GM23248 (cell line): ENCODE measurements around the gene FBLN2. TPM values are rescaled to one million over a fixed set of nuclear protein-coding genes. Genes with fewer than 3 reads are reported as not detected.

Experiments
- DNase-seq: peaks from one replicate; pipeline ENCODE4 v3.0.0-alpha.2; 2015
- H2AFZ ChIP-seq: fragments of 200-600 bp; sonication (generic); 2 replicates; pipeline ENCODE4 v1.6.1; 2016; ENCODE audit warnings: antibody characterized with exemption
- H3F3A ChIP-seq: fragments of 200-600 bp; sonication (generic); 2 replicates; pipeline ENCODE4 v1.6.1; 2016; ENCODE audit warnings: mild to moderate bottlenecking, antibody characterized with exemption, mixed run types; ENCODE audit not compliant: insufficient read depth
- H3K27ac ChIP-seq: fragments of 200-600 bp; sonication (generic); 2 replicates; pipeline ENCODE4 v1.5.1; 2016; ENCODE audit warnings: mild to moderate bottlenecking
- H3K27me3 ChIP-seq: fragments of 200-600 bp; sonication (generic); replicated peaks from 2 replicates; pipeline ENCODE4 v1.6.1; 2016; ENCODE audit warnings: mild to moderate bottlenecking; ENCODE audit not compliant: insufficient read depth
- H3K36me3 ChIP-seq: fragments of 200-600 bp; sonication (generic); 2 replicates; pipeline ENCODE4 v1.6.1; 2016; ENCODE audit warnings: low read depth, mild to moderate bottlenecking
- H3K4me1 ChIP-seq: fragments of 200-600 bp; sonication (generic); 2 replicates; pipeline ENCODE4 v1.6.1; 2016; ENCODE audit warnings: mild to moderate bottlenecking; ENCODE audit not compliant: insufficient read depth
- H3K4me2 ChIP-seq: fragments of 200-600 bp; sonication (generic); one replicate; pipeline ENCODE4 v1.6.1; 2016; ENCODE audit warnings: mild to moderate bottlenecking; ENCODE audit not compliant: unreplicated experiment
- H3K4me3 ChIP-seq: fragments of 200-600 bp; sonication (generic); 2 replicates; pipeline ENCODE4 v1.5.1; 2016; ENCODE audit warnings: mild to moderate bottlenecking
- H3K79me2 ChIP-seq: fragments of 200-600 bp; sonication (generic); 2 replicates; pipeline ENCODE4 v1.6.1; 2016; ENCODE audit warnings: mild to moderate bottlenecking; ENCODE audit not compliant: insufficient read depth
- H3K9ac ChIP-seq: fragments of 200-600 bp; sonication (generic); 2 replicates; pipeline ENCODE4 v1.6.1; 2016; ENCODE audit warnings: mild to moderate bottlenecking
- H3K9me2 ChIP-seq: fragments of 200-600 bp; sonication (generic); 2 replicates; pipeline ENCODE4 v1.6.1; 2016; ENCODE audit warnings: mixed run types, mild to moderate bottlenecking, moderate library complexity; ENCODE audit not compliant: insufficient read depth
- H3K9me3 ChIP-seq: fragments of 200-600 bp; sonication (generic); one replicate; pipeline ENCODE4 v1.6.1; 2017; ENCODE audit warnings: low read depth
- H4K20me1 ChIP-seq: fragments of 200-600 bp; sonication (generic); 2 replicates; pipeline ENCODE4 v1.6.0; 2016; ENCODE audit not compliant: insufficient read depth
- EZH2 ChIP-seq: fragments of 200-600 bp; sonication (generic); IDR thresholded peaks from 2 replicates; pipeline ENCODE4 v1.6.1; 2018; ENCODE audit warnings: antibody characterized with exemption, mild to moderate bottlenecking; ENCODE audit not compliant: insufficient read depth, poor library complexity, severe bottlenecking
- EZH2phosphoT487 ChIP-seq: fragments of 200-600 bp; sonication (generic); IDR thresholded peaks from 2 replicates; pipeline ENCODE4 v1.6.1; 2018; ENCODE audit warnings: antibody characterized with exemption, moderate library complexity, mild to moderate bottlenecking, low read depth; ENCODE audit not compliant: insufficient read depth
- WGBS, 2 experiments: methylation state at CpG; one replicate each; pipeline ENCODE4 v1.1.6; 2015 to 2017; ENCODE audit warnings: low lambda C conversion rate in 2 of 2, low coverage in 1 of 2; ENCODE audit errors: missing lambda C conversion rate in 2 of 2; 5-methylcytosine and 5-hydroxymethylcytosine counted together
- in situ Hi-C: fragments of 300-500 bp; cut with MboI; formaldehyde crosslinking; loops from 2 replicates; pipeline ENCODE4 v1.15.0; 2020
- polyA plus RNA-seq: library from polyadenylated mRNA; unstranded; fragments of >200 nt; fragmentation: Nextera tagmentation; extraction: Ambion mirVana; gene quantifications from 2 replicates; pipeline ENCODE4 v1.2.1, GENCODE V29; 2016
- total RNA-seq: library from RNA; depleted of rRNA; stranded (reverse); fragments of >200 nt; shearing (Covaris generic); gene quantifications from 2 replicates; pipeline ENCODE4 v1.2.3, GENCODE V29; 2014

The FBLN2 gene
- total and polyA plus RNA-seq, 2 experiments from 2014 or later: 447 to 636 TPM

DNA sequence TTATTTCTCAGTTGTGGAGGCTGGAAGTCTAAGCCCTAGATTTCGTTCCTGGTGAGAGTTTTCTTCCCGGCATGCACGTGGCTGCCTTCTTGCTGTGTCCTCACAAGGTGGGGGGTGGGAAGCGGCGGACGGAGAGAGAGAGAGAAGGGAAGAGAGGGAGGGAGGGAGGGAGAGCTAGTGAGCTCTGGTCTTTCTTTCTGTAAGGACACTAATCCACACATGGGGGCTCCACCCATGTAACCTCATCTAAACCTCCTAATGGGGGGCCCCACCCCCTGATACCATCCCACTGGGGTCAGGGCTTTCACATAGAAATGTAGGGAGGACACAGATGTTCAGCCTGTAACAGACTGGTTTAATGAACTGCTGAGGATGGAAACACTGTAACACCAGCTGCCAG, 7.3 kb downstream of the FBLN2 start:
- Histone ChIP-seq H3K27ac (no peak overlapping the region), H3K4me3 (no peak overlapping the region), H3K9ac (no peak overlapping the region), H3K4me2 (no peak overlapping the region), H3F3A (peaks cover 10% of the 10 kb centered on the region; the same call in 1 of the 2 replicates), H3K4me1 (peaks cover 29% of the 10 kb centered on the region), H3K9me2 (no peaks in the 10 kb centered on the region), H4K20me1 (no peaks in the 10 kb centered on the region), H3K27me3 (no peaks in the 10 kb centered on the region), H3K79me2 (peaks cover 95% of the 10 kb centered on the region), H3K9me3 (no peaks in the 10 kb centered on the region), H2AFZ (no peak overlapping the region), H3K36me3 (no peaks in the 10 kb centered on the region)
- in situ Hi-C loops: no loop called here
- 23 to 51% methylated on average over 3 to 6 of the region's 6 CpGs for WGBS, 2 experiments
- TF ChIP-seq EZH2 (no peak), EZH2phosphoT487 (no peak)
- DNase-seq: no peak

DNA sequence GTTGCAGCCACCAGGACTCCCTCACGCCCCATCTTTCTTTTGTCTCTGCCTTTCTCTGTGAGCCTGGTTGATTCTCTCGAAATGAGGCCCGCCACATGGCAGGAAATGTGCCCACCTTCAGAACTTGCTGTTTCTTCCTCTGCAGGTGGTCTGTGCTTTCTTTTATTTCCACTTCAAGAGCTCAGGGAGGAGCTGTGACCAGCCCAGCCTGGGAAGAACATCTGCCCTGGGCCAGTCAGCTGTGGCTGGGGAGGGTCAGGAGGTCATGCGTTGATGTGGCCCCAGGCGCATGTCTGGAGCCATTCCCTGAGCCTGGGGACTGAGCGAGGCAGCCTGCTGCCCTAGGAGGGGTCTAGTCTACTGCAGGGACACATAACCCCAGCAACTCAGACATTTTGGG, 8.0 kb downstream of the FBLN2 start:
- no peak overlapping the region for H3K27ac ChIP-seq
- H3K9me2 ChIP-seq: no peaks in the 10 kb centered on the region
- no peaks in the 10 kb centered on the region for H3K36me3 ChIP-seq
- peaks cover 10% of the 10 kb centered on the region; the same call in 1 of the 2 replicates for H3F3A ChIP-seq
- no peak overlapping the region for H2AFZ ChIP-seq
- TF ChIP-seq EZH2phosphoT487 (no peak), EZH2 (no peak)
- no peak overlapping the region for H3K4me3 ChIP-seq
- H3K27me3 ChIP-seq: no peaks in the 10 kb centered on the region
- peaks cover 28% of the 10 kb centered on the region for H3K4me1 ChIP-seq
- no peak for DNase-seq
- H3K9me3 ChIP-seq: no peaks in the 10 kb centered on the region
- H3K79me2 ChIP-seq: peaks cover 95% of the 10 kb centered on the region
- in situ Hi-C loops: no loop called here
- WGBS, 2 experiments: 96 to 100% methylated on average over 6 of the region's 6 CpGs
- H4K20me1 ChIP-seq: no peaks in the 10 kb centered on the region
- H3K4me2 ChIP-seq: no peak overlapping the region
- H3K9ac ChIP-seq: no peak overlapping the region

DNA sequence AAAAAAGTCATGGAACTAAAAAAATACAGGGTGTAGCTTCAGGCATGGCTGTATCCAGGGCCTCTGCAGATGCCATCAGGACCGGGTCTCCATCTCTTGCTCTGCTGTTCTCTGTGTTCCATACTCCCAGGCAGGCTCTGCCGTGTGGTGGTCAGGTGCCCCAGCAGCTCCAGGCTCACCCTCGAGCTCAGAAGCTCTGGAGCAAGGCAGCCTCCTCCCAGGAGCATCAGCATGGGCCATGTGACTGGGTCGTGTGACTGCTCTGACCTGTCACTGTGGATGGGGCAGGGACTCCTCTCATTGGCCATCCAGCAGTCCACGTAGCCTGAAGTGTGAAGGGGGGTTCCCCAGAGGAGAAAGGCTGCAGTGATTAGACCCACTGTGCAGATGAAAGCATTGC, 8.5 kb downstream of the FBLN2 start:
- H4K20me1 ChIP-seq: no peaks in the 10 kb centered on the region
- WGBS, 2 experiments: 34 to 35% methylated on average over 5 of the region's 5 CpGs
- peaks cover 10% of the 10 kb centered on the region; the same call in 1 of the 2 replicates for H3F3A ChIP-seq
- H3K79me2 ChIP-seq: peaks cover 95% of the 10 kb centered on the region
- no peak for DNase-seq
- H3K36me3 ChIP-seq: no peaks in the 10 kb centered on the region
- H3K27ac ChIP-seq: no peak overlapping the region
- H3K27me3 ChIP-seq: no peaks in the 10 kb centered on the region
- H3K4me1 ChIP-seq: peaks cover 23% of the 10 kb centered on the region
- no peaks in the 10 kb centered on the region for H3K9me3 ChIP-seq
- H3K4me3 ChIP-seq: no peak overlapping the region
- H3K9me2 ChIP-seq: no peaks in the 10 kb centered on the region
- in situ Hi-C loops: no loop called here
- H3K4me2 ChIP-seq: no peak overlapping the region
- no peak overlapping the region for H2AFZ ChIP-seq
- no peak overlapping the region for H3K9ac ChIP-seq
- TF ChIP-seq EZH2 (no peak), EZH2phosphoT487 (no peak)

DNA sequence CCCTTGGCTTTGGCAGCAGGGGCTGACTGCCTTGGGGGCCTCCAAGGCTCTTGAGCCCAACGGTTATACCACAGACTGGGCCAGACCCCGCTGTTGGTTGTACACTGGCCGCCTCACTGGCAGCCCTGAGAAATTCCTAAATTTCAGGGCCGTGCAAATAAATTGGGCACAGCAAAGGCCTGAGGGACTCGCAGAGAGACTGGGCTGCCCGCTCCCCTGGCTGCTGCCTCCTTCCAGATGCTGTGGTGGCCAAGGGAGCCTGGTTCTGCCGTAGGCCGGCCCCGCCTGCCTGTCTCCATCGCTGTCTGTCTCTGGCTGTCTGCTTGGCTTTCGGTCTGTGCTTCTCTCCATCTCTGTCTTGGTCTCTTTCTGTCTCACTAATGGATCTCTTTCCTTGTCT, 9.0 kb downstream of the FBLN2 start:
- Histone ChIP-seq H3K79me2 (peaks cover 95% of the 10 kb centered on the region), H3K9me2 (no peaks in the 10 kb centered on the region), H3K27ac (no peak overlapping the region), H3K27me3 (no peaks in the 10 kb centered on the region), H3K36me3 (no peaks in the 10 kb centered on the region), H3K9ac (no peak overlapping the region), H3K4me3 (no peak overlapping the region), H3K4me2 (no peak overlapping the region), H3F3A (peaks cover 10% of the 10 kb centered on the region; the same call in 1 of the 2 replicates), H3K9me3 (no peaks in the 10 kb centered on the region), H2AFZ (no peak overlapping the region), H3K4me1 (peaks cover 22% of the 10 kb centered on the region), H4K20me1 (no peaks in the 10 kb centered on the region)
- in situ Hi-C loops: no loop called here
- 44 to 59% methylated on average over 11 of the region's 11 CpGs for WGBS, 2 experiments
- TF ChIP-seq EZH2: no peak
- TF ChIP-seq EZH2phosphoT487: no peak
- no peak for DNase-seq

DNA sequence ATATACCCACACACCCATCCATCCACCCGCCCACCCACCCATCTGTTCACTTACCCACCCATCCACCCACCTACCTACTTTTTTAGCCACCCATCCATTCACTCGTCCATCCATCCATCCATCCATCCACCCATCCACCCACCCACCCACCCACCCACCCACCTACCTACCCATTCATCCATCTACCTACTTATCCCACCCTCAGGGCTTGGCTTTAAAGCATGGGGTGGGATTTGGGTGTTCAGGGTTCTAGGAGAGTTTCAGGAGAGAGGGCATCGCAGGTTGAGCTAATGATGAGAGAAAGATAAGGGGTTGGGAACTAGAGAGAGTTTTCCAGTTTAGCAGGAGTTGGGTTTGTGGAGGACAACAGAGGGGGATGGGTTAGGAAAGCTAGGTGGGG, 9.7 kb downstream of the FBLN2 start:
- no peak for TF ChIP-seq EZH2
- no peak for TF ChIP-seq EZH2phosphoT487
- Histone ChIP-seq H3K79me2 (peaks cover 95% of the 10 kb centered on the region), H3K27me3 (no peaks in the 10 kb centered on the region), H3K4me2 (no peak overlapping the region), H3K36me3 (no peaks in the 10 kb centered on the region), H2AFZ (no peak overlapping the region), H3K4me3 (no peak overlapping the region), H3K4me1 (peaks cover 18% of the 10 kb centered on the region), H3K9ac (no peak overlapping the region), H4K20me1 (no peaks in the 10 kb centered on the region), H3K9me3 (no peaks in the 10 kb centered on the region), H3K9me2 (no peaks in the 10 kb centered on the region), H3F3A (peaks cover 10% of the 10 kb centered on the region; the same call in 1 of the 2 replicates), H3K27ac (no peak overlapping the region)
- no peak for DNase-seq
- WGBS, 2 experiments: 89 to 94% methylated on average over 1 to 3 of the region's 3 CpGs
- in situ Hi-C loops: no loop called here
